IMR-90 (cell line): ENCODE data around the gene MGAT5. TPM values are rescaled to one million over a fixed set of nuclear protein-coding genes. Genes with fewer than 3 reads are reported as not detected.

Experiments used
- ATAC-seq: fragments of 200-7000 bp; cut with Tn5 transposase; 2 replicates; pipeline ENCODE4 v1.9.1; 2020; ENCODE audit warnings: low read depth, mild to moderate bottlenecking, moderate library complexity
- BruUV-seq: library from RNA; stranded (reverse); fragments of 400-500 nt; replicated peaks from 2 replicates; lab custom pipeline; 2021; lab: Mats Ljungman, UMichigan
- CTCF ChIA-PET: fragments of 300-600 bp; formaldehyde crosslinking; extraction: SDS; loops from one replicate; lab custom pipeline; 2021; ENCODE audit warnings: antibody characterized with exemption; lab: Yijun Ruan, JAX
- POLR2A ChIA-PET: fragments of 300-600 bp; sonication (Branson Sonifier 250); formaldehyde crosslinking; loops from one replicate; lab custom pipeline; 2022; ENCODE audit warnings: antibody characterized with exemption; ENCODE audit not compliant: unreplicated experiment; lab: Charles Lee
- DNase-seq: peaks from one replicate; pipeline ENCODE4 v3.0.0; 2013
- H2AFZ ChIP-seq: replicated peaks from 2 replicates; pipeline ENCODE3; 2013; ENCODE audit warnings: low read length, mild to moderate bottlenecking; ENCODE audit not compliant: poor library complexity
- H2AK5ac ChIP-seq: 2 replicates; pipeline ENCODE4 v1.6.1; 2013; ENCODE audit warnings: low read depth, low read length, inconsistent platforms
- H2AK9ac ChIP-seq: replicated peaks from 2 replicates; pipeline ENCODE3; 2013; ENCODE audit warnings: mild to moderate bottlenecking, low read depth, low read length, moderate library complexity; ENCODE audit not compliant: poor library complexity
- H2BK120ac ChIP-seq: 2 replicates; pipeline ENCODE4 v1.6.1; 2013; ENCODE audit warnings: low read depth, low read length, inconsistent platforms
- H2BK15ac ChIP-seq: 3 replicates; pipeline ENCODE4 v1.6.1; 2013; ENCODE audit warnings: low read depth, low read length, inconsistent platforms
- H2BK20ac ChIP-seq: 2 replicates; pipeline ENCODE4 v1.6.1; 2013; ENCODE audit warnings: low read depth, mild to moderate bottlenecking, inconsistent platforms, low read length, moderate library complexity
- H2BK5ac ChIP-seq: 2 replicates; pipeline ENCODE4 v1.6.1; 2013; ENCODE audit warnings: mild to moderate bottlenecking, low read depth, low read length, inconsistent platforms; ENCODE audit not compliant: poor library complexity, severe bottlenecking
- H3K14ac ChIP-seq: replicated peaks from 2 replicates; pipeline ENCODE4 v1.6.1; 2013; ENCODE audit warnings: low read depth, low read length, inconsistent platforms
- H3K18ac ChIP-seq: 2 replicates; pipeline ENCODE4 v1.6.1; 2013; ENCODE audit warnings: low read depth, low read length, control low read depth
- H3K23ac ChIP-seq: 2 replicates; pipeline ENCODE4 v1.6.1; 2013; ENCODE audit warnings: low read depth, low read length, inconsistent platforms
- H3K27ac ChIP-seq: 2 replicates; pipeline ENCODE4 v1.5.1; 2013; ENCODE audit warnings: mild to moderate bottlenecking, control low read depth, low read length; ENCODE audit not compliant: insufficient read depth
- H3K27me3 ChIP-seq: 2 replicates; pipeline ENCODE4 v1.6.1; 2013; ENCODE audit warnings: low read length; ENCODE audit not compliant: control insufficient read depth, insufficient read depth
- H3K36me3 ChIP-seq: 2 replicates; pipeline ENCODE4 v1.6.1; 2013; ENCODE audit warnings: low read length, mixed read lengths; ENCODE audit not compliant: control insufficient read depth, insufficient read depth
- H3K4ac ChIP-seq: 2 replicates; pipeline ENCODE4 v1.6.1; 2013; ENCODE audit warnings: low read depth, low read length, inconsistent platforms
- H3K4me1 ChIP-seq: 2 replicates; pipeline ENCODE4 v1.6.1; 2013; ENCODE audit warnings: low read length, mixed read lengths; ENCODE audit not compliant: control insufficient read depth, insufficient read depth
- H3K4me2 ChIP-seq: 2 replicates; pipeline ENCODE4 v1.6.1; 2013; ENCODE audit warnings: low read depth, mild to moderate bottlenecking, control low read depth, low read length, moderate library complexity
- H3K4me3 ChIP-seq: 2 replicates; pipeline ENCODE4 v1.5.1; 2013; ENCODE audit warnings: low read depth, mild to moderate bottlenecking, control low read depth, low read length, moderate library complexity; ENCODE audit not compliant: insufficient read depth
- H3K56ac ChIP-seq: 2 replicates; pipeline ENCODE4 v1.6.1; 2013; ENCODE audit warnings: low read length, inconsistent platforms; ENCODE audit not compliant: insufficient read depth; ENCODE audit errors: extremely low read depth
- H3K79me1 ChIP-seq, 2 experiments: 2 replicates each; pipeline ENCODE4 v1.6.1; 2013; ENCODE audit warnings: low read length in 2 of 2, inconsistent platforms in 1 of 2, low read depth in 1 of 2
- H3K9ac ChIP-seq: 2 replicates; pipeline ENCODE4 v1.6.1; 2013; ENCODE audit warnings: low read depth, low read length, control low read depth
- H3K9me1 ChIP-seq: 2 replicates; pipeline ENCODE4 v1.6.1; 2013; ENCODE audit warnings: low read length, inconsistent platforms; ENCODE audit not compliant: insufficient read depth
- H3K9me3 ChIP-seq: 2 replicates; pipeline ENCODE4 v1.6.1; 2013; ENCODE audit warnings: low read length; ENCODE audit not compliant: control insufficient read depth, insufficient read depth
- H4K20me1 ChIP-seq: 2 replicates; pipeline ENCODE4 v1.6.1; 2013; ENCODE audit warnings: low read length, inconsistent platforms; ENCODE audit not compliant: insufficient read depth
- H4K5ac ChIP-seq: 2 replicates; pipeline ENCODE4 v1.6.1; 2013; ENCODE audit warnings: mild to moderate bottlenecking, low read depth, low read length, control low read depth
- H4K8ac ChIP-seq, 2 experiments: 2 replicates each; pipeline ENCODE4 v1.6.1; 2013; ENCODE audit warnings: low read depth in 2 of 2, low read length in 2 of 2, control low read depth in 1 of 2, inconsistent platforms in 1 of 2
- H4K91ac ChIP-seq: 2 replicates; pipeline ENCODE4 v1.6.1; 2013; ENCODE audit warnings: low read depth, low read length, inconsistent platforms; ENCODE audit not compliant: insufficient read depth
- BHLHE40 ChIP-seq: fragments of 150-350 bp; IDR thresholded peaks from 2 replicates; pipeline ENCODE4 v1.6.1; 2016; ENCODE audit warnings: mild to moderate bottlenecking, low read depth, low read length
- CEBPB ChIP-seq: IDR thresholded peaks from 2 replicates; pipeline ENCODE4 v1.6.1; 2012; ENCODE audit warnings: low read depth, low read length, improper control_type of control experiment
- FOS ChIP-seq: fragments of 150-350 bp; IDR thresholded peaks from 2 replicates; pipeline ENCODE4 v1.6.1; 2016; ENCODE audit warnings: low read depth, low read length
- MXI1 ChIP-seq: IDR thresholded peaks from 2 replicates; pipeline ENCODE4 v1.6.1; 2012; ENCODE audit warnings: low read depth, mild to moderate bottlenecking, low read length, moderate library complexity, borderline replicate concordance
- POLR2A ChIP-seq: IDR thresholded peaks from 2 replicates; pipeline ENCODE4 v1.6.1; 2012; ENCODE audit warnings: mild to moderate bottlenecking, low read depth, low read length
- RAD21 ChIP-seq: IDR thresholded peaks from 2 replicates; pipeline ENCODE4 v1.6.1; 2012; ENCODE audit warnings: low read length, improper control_type of control experiment
- RCOR1 ChIP-seq: IDR thresholded peaks from 2 replicates; pipeline ENCODE4 v1.6.1; 2012; ENCODE audit warnings: mild to moderate bottlenecking, low read length, improper control_type of control experiment; ENCODE audit not compliant: insufficient replicate concordance
- RFX5 ChIP-seq: IDR thresholded peaks from 2 replicates; pipeline ENCODE4 v1.8.0; 2012; ENCODE audit warnings: low read depth, mild to moderate bottlenecking, low read length, moderate library complexity
- SMC3 ChIP-seq: fragments of 150-350 bp; IDR thresholded peaks from 2 replicates; pipeline ENCODE4 v1.6.1; 2016; ENCODE audit warnings: low read depth, mild to moderate bottlenecking, antibody characterized with exemption, low read length, moderate library complexity
- USF2 ChIP-seq: fragments of 150-350 bp; IDR thresholded peaks from 2 replicates; pipeline ENCODE4 v1.6.1; 2017; ENCODE audit warnings: mild to moderate bottlenecking, antibody characterized with exemption, low read length, low read depth
- WGBS, 2 experiments: methylation state at CpG; one replicate each; pipeline versions ENCODE4 v1.1.5 to v1.1.7; 2013; ENCODE audit warnings: missing lambda C conversion rate in 2 of 2; ENCODE audit not compliant: insufficient read length in 1 of 2; ENCODE audit errors: extremely low coverage in 2 of 2; 5-methylcytosine and 5-hydroxymethylcytosine counted together
- dilution Hi-C: fragments of 300-500 bp; cut with HindIII; formaldehyde crosslinking; loops from one replicate; pipeline ENCODE4 v1.14.3; 2018; ENCODE audit warnings: low sequenced_read_pairs; ENCODE audit not compliant: unreplicated experiment
- in situ Hi-C: fragments of 300-500 bp; cut with MboI; formaldehyde crosslinking; loops from 3 replicates; pipeline ENCODE4 v1.14.3; 2019; ENCODE audit warnings: low sequenced_read_pairs, inconsistent platforms, mixed read lengths
- intact Hi-C: fragments of 100-400 bp; cut with micrococcal nuclease; formaldehyde crosslinking; loops from 2 replicates; pipeline ENCODE4 v1.10.0; 2022
- polyA plus RNA-seq, 3 experiments: library from polyadenylated mRNA; depleted of rRNA; stranded (reverse); fragments of >200 nt; gene quantifications; 2 replicates each; pipeline ENCODE4 v1.2.3, GENCODE V29; 2012; ENCODE audit warnings: low replicate concordance in 1 of 3
- total RNA-seq: library from RNA; depleted of rRNA; stranded (reverse); fragments of >200 nt; gene quantifications from 2 replicates; pipeline ENCODE4 v1.2.3, GENCODE V29; 2012
- TF ChIP-seq, protein P1 (sequence below): conservative IDR thresholded peaks from 2 replicates; pipeline ENCODE4 v1.5.1; 2012; ENCODE audit warnings: mild to moderate bottlenecking, low read depth, low read length, improper control_type of control experiment

Gene MGAT5
- total and polyA plus RNA-seq, 2 of the 4 experiments (the other 2 are of a cell fraction), result 22.9 to 59.9 TPM

DNA sequence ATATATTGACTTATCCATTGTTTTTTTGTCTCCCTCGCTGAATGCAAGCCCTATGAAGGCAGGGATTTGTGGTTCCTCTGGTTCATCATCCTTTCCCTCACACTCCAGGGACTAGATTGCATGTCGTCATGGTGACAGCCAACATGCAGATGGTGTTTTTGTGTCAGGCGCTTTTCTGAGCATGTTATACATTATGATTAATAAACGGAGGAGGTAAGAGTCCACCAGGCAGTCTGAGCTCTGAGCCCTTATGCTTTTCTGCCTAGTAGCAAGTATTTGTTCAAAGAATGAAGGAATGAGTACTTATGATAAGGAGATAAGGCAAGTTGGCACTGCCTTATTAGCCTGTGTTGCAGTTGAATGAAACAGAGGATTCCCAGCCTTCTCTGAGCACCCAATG is 181.6 kb downstream of the MGAT5 start:
- POLR2A ChIA-PET, result no interaction called here
- H4K91ac ChIP-seq, result no peak overlapping the region
- no peak for TF ChIP-seq FOS
- TF ChIP-seq RAD21, result no peak
- TF ChIP-seq CEBPB, result no peak
- no peak for TF ChIP-seq BHLHE40
- TF ChIP-seq SMC3, result no peak
- TF ChIP-seq USF2, result no peak
- no peak for TF ChIP-seq POLR2A
- no peak for TF ChIP-seq MXI1
- no peak for TF ChIP-seq RCOR1
- TF ChIP-seq, protein P1, sequence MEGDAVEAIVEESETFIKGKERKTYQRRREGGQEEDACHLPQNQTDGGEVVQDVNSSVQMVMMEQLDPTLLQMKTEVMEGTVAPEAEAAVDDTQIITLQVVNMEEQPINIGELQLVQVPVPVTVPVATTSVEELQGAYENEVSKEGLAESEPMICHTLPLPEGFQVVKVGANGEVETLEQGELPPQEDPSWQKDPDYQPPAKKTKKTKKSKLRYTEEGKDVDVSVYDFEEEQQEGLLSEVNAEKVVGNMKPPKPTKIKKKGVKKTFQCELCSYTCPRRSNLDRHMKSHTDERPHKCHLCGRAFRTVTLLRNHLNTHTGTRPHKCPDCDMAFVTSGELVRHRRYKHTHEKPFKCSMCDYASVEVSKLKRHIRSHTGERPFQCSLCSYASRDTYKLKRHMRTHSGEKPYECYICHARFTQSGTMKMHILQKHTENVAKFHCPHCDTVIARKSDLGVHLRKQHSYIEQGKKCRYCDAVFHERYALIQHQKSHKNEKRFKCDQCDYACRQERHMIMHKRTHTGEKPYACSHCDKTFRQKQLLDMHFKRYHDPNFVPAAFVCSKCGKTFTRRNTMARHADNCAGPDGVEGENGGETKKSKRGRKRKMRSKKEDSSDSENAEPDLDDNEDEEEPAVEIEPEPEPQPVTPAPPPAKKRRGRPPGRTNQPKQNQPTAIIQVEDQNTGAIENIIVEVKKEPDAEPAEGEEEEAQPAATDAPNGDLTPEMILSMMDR, result no peak
- TF ChIP-seq RFX5, result no peak
- no peaks in the 10 kb centered on the region for H3K27me3 ChIP-seq
- H3K4me2 ChIP-seq, result no peak overlapping the region
- dilution Hi-C loops (no loop called here), in situ Hi-C loops (no loop called here), intact Hi-C loops (no loop called here)
- H3K79me1 ChIP-seq, result peaks cover 0 to 39% of the 10 kb centered on the region in 2 experiments; a peak in 3 of 4 replicates
- peaks cover 17% of the 10 kb centered on the region for H3K4me1 ChIP-seq
- no peaks in the 10 kb centered on the region for H3K9me3 ChIP-seq
- DNase-seq (no peak), ATAC-seq (no peak)
- H2AFZ ChIP-seq, result no peak overlapping the region
- BruUV-seq, result no TSS peak
- H2BK15ac ChIP-seq, result no peak overlapping the region
- peaks cover 18% of the 10 kb centered on the region for H3K9me1 ChIP-seq
- no peak overlapping the region for H2BK120ac ChIP-seq
- H3K9ac ChIP-seq, result no peak overlapping the region
- H2BK5ac ChIP-seq, result no peak overlapping the region
- H3K23ac ChIP-seq, result no peak overlapping the region
- H3K56ac ChIP-seq, result no peak overlapping the region
- H2AK9ac ChIP-seq, result no peak overlapping the region
- H3K4ac ChIP-seq, result no peak overlapping the region
- no peak overlapping the region for H4K8ac ChIP-seq
- no peak overlapping the region for H4K5ac ChIP-seq
- peaks cover 47% of the 10 kb centered on the region for H3K36me3 ChIP-seq
- no peak overlapping the region for H3K27ac ChIP-seq
- no peak overlapping the region for H3K18ac ChIP-seq
- H4K20me1 ChIP-seq, result no peaks in the 10 kb centered on the region
- H2BK20ac ChIP-seq, result no peak overlapping the region
- CTCF ChIA-PET, result no interaction called here
- H2AK5ac ChIP-seq, result no peak overlapping the region
- H3K4me3 ChIP-seq, result no peak overlapping the region
- no CpG with 5 or more reads among the region's 4 CpGs for WGBS, 2 experiments
- no peak overlapping the region for H3K14ac ChIP-seq
